ENCODE measurements around the gene OMG.
A peak's percentile ranks its signal among the peaks of the same experiment; 100 is the strongest.
"Not testable (repeated sequence)": the region's sequence is repeated elsewhere in the genome, so short reads cannot be mapped to it uniquely, and the experiment has no call there.

The OMG gene

GRCh38 chr17:31274252-31274651, 22.8 kb downstream of the OMG start:
- DNase-seq (ENCODE audit: low read depth) = peak; percentile 89

DNA sequence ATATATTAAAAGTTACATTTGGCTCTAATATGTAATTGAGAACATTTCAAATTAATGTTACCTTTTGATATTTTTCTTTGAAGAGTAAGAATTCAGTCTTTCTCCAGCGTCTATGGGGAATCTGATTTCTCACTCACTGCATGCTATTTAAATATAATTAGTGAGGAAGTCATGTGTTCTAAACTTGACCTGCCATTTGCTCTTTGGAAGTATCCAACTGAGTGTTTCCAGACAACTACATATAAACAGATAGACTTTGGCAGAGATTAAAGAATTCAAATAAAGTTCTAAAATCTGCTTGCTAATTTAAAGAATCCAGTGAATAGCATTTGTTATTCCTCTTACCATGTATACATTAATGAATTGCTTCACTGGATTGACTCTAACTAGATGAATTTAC, 23.5 kb downstream of the OMG start:
- no peak for DNase-seq (ENCODE audit: low read depth)
- no peak overlapping the region for H3K4me3 ChIP-seq (ENCODE audit: low read length)
- TF ChIP-seq, protein P1, sequence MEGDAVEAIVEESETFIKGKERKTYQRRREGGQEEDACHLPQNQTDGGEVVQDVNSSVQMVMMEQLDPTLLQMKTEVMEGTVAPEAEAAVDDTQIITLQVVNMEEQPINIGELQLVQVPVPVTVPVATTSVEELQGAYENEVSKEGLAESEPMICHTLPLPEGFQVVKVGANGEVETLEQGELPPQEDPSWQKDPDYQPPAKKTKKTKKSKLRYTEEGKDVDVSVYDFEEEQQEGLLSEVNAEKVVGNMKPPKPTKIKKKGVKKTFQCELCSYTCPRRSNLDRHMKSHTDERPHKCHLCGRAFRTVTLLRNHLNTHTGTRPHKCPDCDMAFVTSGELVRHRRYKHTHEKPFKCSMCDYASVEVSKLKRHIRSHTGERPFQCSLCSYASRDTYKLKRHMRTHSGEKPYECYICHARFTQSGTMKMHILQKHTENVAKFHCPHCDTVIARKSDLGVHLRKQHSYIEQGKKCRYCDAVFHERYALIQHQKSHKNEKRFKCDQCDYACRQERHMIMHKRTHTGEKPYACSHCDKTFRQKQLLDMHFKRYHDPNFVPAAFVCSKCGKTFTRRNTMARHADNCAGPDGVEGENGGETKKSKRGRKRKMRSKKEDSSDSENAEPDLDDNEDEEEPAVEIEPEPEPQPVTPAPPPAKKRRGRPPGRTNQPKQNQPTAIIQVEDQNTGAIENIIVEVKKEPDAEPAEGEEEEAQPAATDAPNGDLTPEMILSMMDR (IDR thresholded peaks at IDR 0.05; ENCODE audit: insufficient read depth, low read depth, low read length, missing control alignments) = no peak

More at GRCh38 chr17:31274252-31274651, 22.8 kb downstream of the OMG start:
- TF ChIP-seq, protein P1 (IDR thresholded peaks at IDR 0.05; ENCODE audit: insufficient read depth, low read depth, low read length, missing control alignments) = no peak
- H3K4me3 ChIP-seq (ENCODE audit: low read length) = no peak overlapping the region

- TF ChIP-seq, protein P1 (IDR thresholded peaks at IDR 0.05; ENCODE audit: insufficient read depth, low read depth, low read length, missing control alignments) = no peak
- no peak overlapping the region for H3K4me3 ChIP-seq (ENCODE audit: low read length)
- no peak for DNase-seq (ENCODE audit: low read depth)
These were observed 24.2 kb downstream of the OMG start for GRCh38 chr17:31272803-31273202.

DNA sequence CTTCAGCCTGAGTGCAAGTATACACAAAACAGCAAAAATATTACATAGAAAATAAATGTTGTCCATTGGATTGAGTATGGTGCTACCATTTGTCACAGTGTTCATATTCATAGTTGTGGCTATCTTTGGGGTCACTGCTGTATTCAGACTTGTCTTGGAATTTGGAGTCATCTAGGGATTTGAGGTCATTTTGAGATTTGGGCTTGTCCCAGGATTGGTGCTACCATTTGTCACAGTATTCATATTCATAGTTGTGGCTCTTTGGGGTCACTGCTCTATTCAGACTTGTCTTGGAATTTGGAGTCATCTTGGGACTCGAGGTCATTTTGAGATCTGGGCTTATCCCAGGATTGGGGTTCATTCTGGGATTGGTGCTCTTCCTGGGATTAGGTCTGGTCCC, 24.8 kb downstream of the OMG start:
- no peak overlapping the region for H3K4me3 ChIP-seq (ENCODE audit: low read length)

DNA sequence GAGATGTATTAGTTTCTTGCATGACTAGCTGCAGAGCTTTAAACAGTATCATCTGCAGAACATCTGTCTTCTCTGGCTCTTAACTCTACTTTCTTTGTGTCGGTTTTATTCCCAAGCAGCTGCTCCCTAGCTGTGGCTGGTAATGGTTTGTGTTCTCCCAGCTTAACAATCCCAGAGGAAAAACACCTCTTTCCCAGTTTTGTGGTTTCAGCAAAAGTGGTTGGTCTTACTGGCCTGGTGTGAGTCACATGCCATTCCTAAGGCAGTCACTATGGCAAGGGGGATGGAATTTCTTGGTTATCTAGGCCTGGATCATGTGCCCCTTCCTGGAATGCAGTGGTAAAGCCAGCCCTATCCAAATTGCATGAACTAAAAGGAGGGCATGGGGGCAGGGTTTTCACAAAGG, 27.5 kb downstream of the OMG start:
- TF ChIP-seq, protein P1 (IDR thresholded peaks at IDR 0.05; ENCODE audit: insufficient read depth, low read depth, low read length, missing control alignments) = no peak
- H3K4me3 ChIP-seq (ENCODE audit: low read length) = no peak overlapping the region
- peak; percentile 83 for DNase-seq (ENCODE audit: low read depth)

More for the DNA sequence above, 24.8 kb downstream of the OMG start:
- TF ChIP-seq, protein P1 (IDR thresholded peaks at IDR 0.05; ENCODE audit: insufficient read depth, low read depth, low read length, missing control alignments) = no peak
- no peak for DNase-seq (ENCODE audit: low read depth)

GRCh38 chr17:31269036-31269577, 27.9 kb downstream of the OMG start:
- no peak overlapping the region for H3K4me3 ChIP-seq (ENCODE audit: low read length)
- peak; percentile 7 for DNase-seq (ENCODE audit: low read depth)
- TF ChIP-seq, protein P1 (IDR thresholded peaks at IDR 0.05; ENCODE audit: insufficient read depth, low read depth, low read length, missing control alignments) = no peak

DNA sequence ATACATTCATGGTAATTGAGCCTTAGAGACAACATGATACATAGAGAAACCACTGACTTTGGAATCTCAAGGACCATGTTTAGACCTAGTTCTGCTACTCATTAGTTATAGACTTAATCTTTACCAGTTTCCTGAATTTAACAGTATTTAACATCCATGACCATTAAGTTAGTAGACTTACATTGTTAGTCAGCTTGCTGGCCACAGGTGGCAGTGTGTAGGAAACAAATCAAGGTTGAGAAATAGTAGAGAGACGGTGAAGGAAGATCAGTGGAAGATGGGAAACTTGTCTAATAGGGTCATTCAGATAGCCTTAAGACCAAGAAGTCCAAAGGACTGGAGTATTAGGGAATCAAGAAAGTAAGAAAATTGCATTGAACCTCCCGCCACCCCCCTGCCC, 31.0 kb downstream of the OMG start:
- peak; percentile 22 for DNase-seq (ENCODE audit: low read depth)
- no peak overlapping the region for H3K4me3 ChIP-seq (ENCODE audit: low read length)
- TF ChIP-seq, protein P1 (IDR thresholded peaks at IDR 0.05; ENCODE audit: insufficient read depth, low read depth, low read length, missing control alignments) = peak; percentile 38

- DNase-seq (ENCODE audit: low read depth); H3K4me3 ChIP-seq (ENCODE audit: low read length): not testable (repeated sequence)
These were observed 34.1 kb downstream of the OMG start for GRCh38 chr17:31262923-31263322.
